ENCODE data around the gene PTCRA.

The PTCRA gene

DNA sequence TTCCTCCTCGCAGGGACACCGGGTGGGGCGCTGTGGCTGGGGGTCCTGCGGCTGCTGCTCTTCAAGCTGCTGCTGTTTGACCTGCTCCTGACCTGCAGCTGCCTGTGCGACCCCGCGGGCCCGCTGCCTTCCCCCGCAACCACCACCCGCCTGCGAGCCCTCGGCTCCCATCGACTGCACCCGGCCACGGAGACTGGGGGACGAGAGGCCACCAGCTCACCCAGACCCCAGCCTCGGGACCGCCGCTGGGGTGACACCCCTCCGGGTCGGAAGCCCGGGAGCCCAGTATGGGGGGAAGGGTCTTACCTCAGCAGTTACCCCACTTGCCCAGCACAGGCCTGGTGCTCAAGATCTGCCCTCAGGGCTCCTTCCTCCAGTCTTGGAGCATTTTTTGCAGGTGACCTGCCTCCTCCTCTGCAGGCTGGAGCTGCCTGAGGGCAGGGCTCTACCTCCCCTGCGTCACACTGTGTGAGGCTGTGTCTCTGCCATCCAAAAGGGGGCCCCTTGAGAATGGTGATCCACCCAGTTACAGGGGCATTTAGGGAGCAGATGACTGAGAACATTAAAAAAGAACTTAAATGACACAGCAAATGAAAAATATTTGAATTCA, 9.5 kb downstream of the PTCRA start:
- Histone ChIP-seq H3K9me3 (ENCODE audit: low read length) (no peaks in the 10 kb centered on the region), H3F3A (ENCODE audit: insufficient read depth, low read length) (no peaks in the 10 kb centered on the region), H3K4me1 (ENCODE audit: insufficient read depth, low read length, severe bottlenecking) (peaks cover 10% of the 10 kb centered on the region), H2AFZ (ENCODE audit: low read length) (no peak overlapping the region), H3K4me3 (ENCODE audit: low read depth, low read length, poor library complexity, severe bottlenecking) (no peak overlapping the region), H3K4me2 (ENCODE audit: low read length) (no peak overlapping the region), H3K9ac (ENCODE audit: low read length) (no peak overlapping the region), H3K79me2 (ENCODE audit: insufficient read depth, low read length) (peaks cover 1% of the 10 kb centered on the region; the same call in 1 of the 2 replicates), H4K20me1 (ENCODE audit: insufficient read depth, low read length) (no peaks in the 10 kb centered on the region), H3K27ac (ENCODE audit: low read depth, low read length, poor library complexity, severe bottlenecking) (no peak overlapping the region), H3K9me2 (ENCODE audit: low read depth, low read length) (no peaks in the 10 kb centered on the region), H3K36me3 (ENCODE audit: insufficient read depth, low read length) (no peaks in the 10 kb centered on the region), H3K27me3 (ENCODE audit: insufficient read depth, low read length) (no peaks in the 10 kb centered on the region)
- TF ChIP-seq EZH2 (IDR thresholded peaks at IDR 0.05; ENCODE audit: borderline replicate concordance, low read length): no peak
- TF ChIP-seq, protein P1, sequence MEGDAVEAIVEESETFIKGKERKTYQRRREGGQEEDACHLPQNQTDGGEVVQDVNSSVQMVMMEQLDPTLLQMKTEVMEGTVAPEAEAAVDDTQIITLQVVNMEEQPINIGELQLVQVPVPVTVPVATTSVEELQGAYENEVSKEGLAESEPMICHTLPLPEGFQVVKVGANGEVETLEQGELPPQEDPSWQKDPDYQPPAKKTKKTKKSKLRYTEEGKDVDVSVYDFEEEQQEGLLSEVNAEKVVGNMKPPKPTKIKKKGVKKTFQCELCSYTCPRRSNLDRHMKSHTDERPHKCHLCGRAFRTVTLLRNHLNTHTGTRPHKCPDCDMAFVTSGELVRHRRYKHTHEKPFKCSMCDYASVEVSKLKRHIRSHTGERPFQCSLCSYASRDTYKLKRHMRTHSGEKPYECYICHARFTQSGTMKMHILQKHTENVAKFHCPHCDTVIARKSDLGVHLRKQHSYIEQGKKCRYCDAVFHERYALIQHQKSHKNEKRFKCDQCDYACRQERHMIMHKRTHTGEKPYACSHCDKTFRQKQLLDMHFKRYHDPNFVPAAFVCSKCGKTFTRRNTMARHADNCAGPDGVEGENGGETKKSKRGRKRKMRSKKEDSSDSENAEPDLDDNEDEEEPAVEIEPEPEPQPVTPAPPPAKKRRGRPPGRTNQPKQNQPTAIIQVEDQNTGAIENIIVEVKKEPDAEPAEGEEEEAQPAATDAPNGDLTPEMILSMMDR (IDR thresholded peaks at IDR 0.05; ENCODE audit: low read length): no peak

DNA sequence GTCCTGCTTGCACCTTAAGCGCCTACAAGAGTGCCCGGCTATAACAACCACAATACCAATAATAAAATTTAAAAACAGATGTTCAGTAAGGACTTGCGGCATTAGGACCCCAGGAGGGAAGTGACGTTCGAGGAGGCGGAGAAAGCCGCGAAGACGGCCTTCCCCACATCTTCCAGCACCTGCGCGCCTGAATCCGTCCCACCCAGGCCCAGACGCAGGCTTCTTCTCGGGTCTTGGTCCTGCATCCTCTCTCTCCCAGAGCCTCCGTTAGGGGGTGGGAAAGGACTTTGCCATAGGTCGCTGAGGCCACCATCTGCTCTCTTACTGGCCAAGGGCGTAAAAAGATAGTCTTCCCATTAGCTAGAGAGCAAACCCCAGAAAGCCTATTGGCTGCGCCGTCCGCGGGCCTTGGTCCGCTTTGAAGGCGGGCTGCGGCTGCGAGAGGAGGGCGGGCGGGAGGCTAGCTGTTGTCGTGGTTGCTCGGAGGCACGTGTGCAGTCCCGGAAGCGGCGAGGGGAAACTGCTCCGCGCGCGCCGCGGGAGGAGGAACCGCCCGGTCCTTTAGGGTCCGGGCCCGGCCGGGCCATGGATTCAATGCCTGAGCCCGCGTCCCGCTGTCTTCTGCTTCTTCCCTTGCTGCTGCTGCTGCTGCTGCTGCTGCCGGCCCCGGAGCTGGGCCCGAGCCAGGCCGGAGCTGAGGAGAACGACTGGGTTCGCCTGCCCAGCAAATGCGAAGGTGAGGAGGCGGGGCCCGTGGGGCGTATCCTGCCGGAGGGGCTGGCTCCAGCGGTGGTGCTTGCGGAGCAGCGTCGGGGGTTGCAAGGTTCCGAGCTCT, 13.3 kb downstream of the PTCRA start, which contains the start of gene CNPY3:
Gene CNPY3, plus strand, starts transcription at position 495 of the 835 bp plus-strand sequence. Its CDS starts 91 bp downstream, at position 586.
- peaks cover 32% of the 10 kb centered on the region for H3K4me1 ChIP-seq (ENCODE audit: insufficient read depth, low read length, severe bottlenecking)
- no peaks in the 10 kb centered on the region for H3K9me3 ChIP-seq (ENCODE audit: low read length)
- H3K9me2 ChIP-seq (ENCODE audit: low read depth, low read length): no peaks in the 10 kb centered on the region
- no peaks in the 10 kb centered on the region for H3F3A ChIP-seq (ENCODE audit: insufficient read depth, low read length)
- no peak within 1 kb of the TSS for H2AFZ ChIP-seq (ENCODE audit: low read length)
- peak within 1 kb of the TSS; percentile 73 for H3K4me3 ChIP-seq (ENCODE audit: low read depth, low read length, poor library complexity, severe bottlenecking)
- H3K79me2 ChIP-seq (ENCODE audit: insufficient read depth, low read length): peaks cover 9% of the 10 kb centered on the region
- no peaks in the 10 kb centered on the region for H3K27me3 ChIP-seq (ENCODE audit: insufficient read depth, low read length)
- TF ChIP-seq EZH2 (IDR thresholded peaks at IDR 0.05; ENCODE audit: borderline replicate concordance, low read length): no peak
- TF ChIP-seq, protein P1 (IDR thresholded peaks at IDR 0.05; ENCODE audit: low read length): no peak
- H3K4me2 ChIP-seq (ENCODE audit: low read length): peak within 1 kb of the TSS; percentile 90
- H3K9ac ChIP-seq (ENCODE audit: low read length): peak within 1 kb of the TSS; percentile 80
- H4K20me1 ChIP-seq (ENCODE audit: insufficient read depth, low read length): no peaks in the 10 kb centered on the region; the same call in 1 of the 2 replicates
- H3K36me3 ChIP-seq (ENCODE audit: insufficient read depth, low read length): peaks cover 14% of the 10 kb centered on the region
- H3K27ac ChIP-seq (ENCODE audit: low read depth, low read length, poor library complexity, severe bottlenecking): peak within 1 kb of the TSS; percentile 97

DNA sequence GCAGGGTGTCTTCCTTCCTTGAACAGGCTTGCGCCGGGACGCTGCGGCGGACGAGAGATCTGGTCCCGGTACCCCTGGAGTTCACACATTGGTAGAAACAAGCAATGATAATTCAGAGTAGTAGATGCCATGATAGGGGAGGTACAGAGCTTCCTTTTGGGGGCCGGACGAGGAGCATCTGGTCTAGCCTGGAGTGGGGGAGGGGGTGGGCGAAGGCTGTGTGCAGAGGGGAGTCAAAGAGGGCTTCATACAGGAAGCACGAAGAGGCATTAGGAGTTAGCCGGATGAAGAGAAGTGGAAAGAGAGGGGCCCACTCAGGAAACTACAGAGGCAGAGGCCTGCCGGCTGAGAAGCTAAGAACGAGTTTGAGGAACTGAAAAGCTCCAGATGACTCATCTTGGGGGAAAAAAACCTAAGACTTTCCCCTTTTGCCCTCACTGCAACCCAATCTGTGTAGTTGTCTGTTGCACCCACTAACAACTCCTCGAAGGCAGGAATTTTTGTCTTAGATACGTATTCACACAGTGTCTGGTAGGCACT, 14.0 kb downstream of the PTCRA start:
- no peaks in the 10 kb centered on the region; the same call in 1 of the 2 replicates for H4K20me1 ChIP-seq (ENCODE audit: insufficient read depth, low read length)
- H3K9ac ChIP-seq (ENCODE audit: low read length): peak overlapping the region; percentile 80
- no peak overlapping the region for H2AFZ ChIP-seq (ENCODE audit: low read length)
- H3K4me2 ChIP-seq (ENCODE audit: low read length): peak overlapping the region; percentile 90
- no peak for TF ChIP-seq EZH2 (IDR thresholded peaks at IDR 0.05; ENCODE audit: borderline replicate concordance, low read length)
- TF ChIP-seq, protein P1 (IDR thresholded peaks at IDR 0.05; ENCODE audit: low read length): no peak
- no peaks in the 10 kb centered on the region for H3K9me3 ChIP-seq (ENCODE audit: low read length)
- no peaks in the 10 kb centered on the region for H3F3A ChIP-seq (ENCODE audit: insufficient read depth, low read length)
- peak overlapping the region; percentile 73 for H3K4me3 ChIP-seq (ENCODE audit: low read depth, low read length, poor library complexity, severe bottlenecking)
- H3K4me1 ChIP-seq (ENCODE audit: insufficient read depth, low read length, severe bottlenecking): peaks cover 32% of the 10 kb centered on the region
- H3K27ac ChIP-seq (ENCODE audit: low read depth, low read length, poor library complexity, severe bottlenecking): peak overlapping the region; percentile 97
- no peaks in the 10 kb centered on the region for H3K27me3 ChIP-seq (ENCODE audit: insufficient read depth, low read length)
- no peaks in the 10 kb centered on the region for H3K9me2 ChIP-seq (ENCODE audit: low read depth, low read length)
- H3K36me3 ChIP-seq (ENCODE audit: insufficient read depth, low read length): peaks cover 21% of the 10 kb centered on the region
- peaks cover 9% of the 10 kb centered on the region for H3K79me2 ChIP-seq (ENCODE audit: insufficient read depth, low read length)

Data from OCI-LY1 (cell line).